ENCODE results near the gene PPP1R13B.

DNA sequence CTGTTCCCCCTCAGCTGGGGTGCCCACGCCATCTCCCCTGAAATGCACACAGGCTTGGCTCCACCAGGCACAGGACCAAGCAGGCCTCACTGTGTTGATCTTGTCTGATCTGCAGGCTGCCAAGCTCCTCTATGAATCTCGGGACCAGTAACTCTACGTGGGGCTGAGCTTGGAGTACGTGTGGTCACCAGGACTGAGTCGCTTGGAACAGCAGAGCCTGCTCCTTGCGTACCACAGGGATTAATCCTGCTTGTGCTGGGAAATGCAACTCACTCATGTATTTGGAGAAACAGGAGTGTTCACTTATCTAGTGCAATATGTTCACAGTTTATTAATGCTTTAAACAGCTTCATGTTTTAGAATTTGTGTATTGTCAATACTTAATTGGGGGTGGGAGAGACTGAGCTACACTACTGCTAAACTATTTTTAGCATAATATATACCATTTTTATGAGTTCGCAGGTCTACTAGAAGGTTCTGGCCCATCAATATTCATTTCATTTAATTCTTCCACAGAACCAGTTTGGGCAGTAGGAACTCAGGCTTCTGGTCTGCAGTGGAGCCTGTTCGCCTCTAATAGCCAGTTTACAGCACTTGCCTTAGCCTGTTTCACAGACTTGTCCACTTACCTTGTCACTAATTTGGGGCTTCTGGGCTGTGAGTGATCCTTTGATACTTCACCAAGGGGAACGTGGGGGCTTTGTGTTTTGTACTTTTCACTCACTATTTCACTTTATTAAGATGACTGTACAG, 114.3 kb downstream of the PPP1R13B start:
- TF ChIP-seq, protein P1, sequence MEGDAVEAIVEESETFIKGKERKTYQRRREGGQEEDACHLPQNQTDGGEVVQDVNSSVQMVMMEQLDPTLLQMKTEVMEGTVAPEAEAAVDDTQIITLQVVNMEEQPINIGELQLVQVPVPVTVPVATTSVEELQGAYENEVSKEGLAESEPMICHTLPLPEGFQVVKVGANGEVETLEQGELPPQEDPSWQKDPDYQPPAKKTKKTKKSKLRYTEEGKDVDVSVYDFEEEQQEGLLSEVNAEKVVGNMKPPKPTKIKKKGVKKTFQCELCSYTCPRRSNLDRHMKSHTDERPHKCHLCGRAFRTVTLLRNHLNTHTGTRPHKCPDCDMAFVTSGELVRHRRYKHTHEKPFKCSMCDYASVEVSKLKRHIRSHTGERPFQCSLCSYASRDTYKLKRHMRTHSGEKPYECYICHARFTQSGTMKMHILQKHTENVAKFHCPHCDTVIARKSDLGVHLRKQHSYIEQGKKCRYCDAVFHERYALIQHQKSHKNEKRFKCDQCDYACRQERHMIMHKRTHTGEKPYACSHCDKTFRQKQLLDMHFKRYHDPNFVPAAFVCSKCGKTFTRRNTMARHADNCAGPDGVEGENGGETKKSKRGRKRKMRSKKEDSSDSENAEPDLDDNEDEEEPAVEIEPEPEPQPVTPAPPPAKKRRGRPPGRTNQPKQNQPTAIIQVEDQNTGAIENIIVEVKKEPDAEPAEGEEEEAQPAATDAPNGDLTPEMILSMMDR (IDR thresholded peaks at IDR 0.05): no peak
- TF ChIP-seq POLR2A (IDR thresholded peaks at IDR 0.05; ENCODE audit: low read depth): no peak
- no peak for TF ChIP-seq EP300 (IDR thresholded peaks at IDR 0.05)
- no peak for TF ChIP-seq POLR2AphosphoS5 (IDR thresholded peaks at IDR 0.05)
